ENCODE measurements around the gene TSGA10. TPM values are rescaled to one million over a fixed set of nuclear protein-coding genes. Genes with fewer than 3 reads are reported as not detected.

Gene TSGA10
- total and polyA plus RNA-seq, 2 donors (not counting 3 experiments of a cell fraction or from before 2014, with no cell fraction given), result 0.12 to 2.7 TPM

GRCh38 chr2:99112617-99113016, 42.1 kb downstream of the TSGA10 start:
- Histone ChIP-seq H3K9me3 (replicated peaks; ENCODE audit: control insufficient read depth, insufficient read depth, low read length) (no peaks in the 10 kb centered on the region), H3K36me3 (ENCODE audit: control insufficient read depth in 2 of 2, extremely low read depth in 1 of 2, insufficient read depth in 2 of 2, low read length in 2 of 2) (no peaks in the 10 kb centered on the region), H3K4me1 (ENCODE audit: control insufficient read depth, extremely low read depth, insufficient read depth, low read length) (no peaks in the 10 kb centered on the region), H3K9ac (replicated peaks; ENCODE audit: extremely low read depth, insufficient read depth, low read length) (no peak overlapping the region), H2AFZ (ENCODE audit: low read depth, low read length) (no peak overlapping the region), H3K4me2 (ENCODE audit: insufficient read depth, low read length) (no peak overlapping the region), H3K79me2 (ENCODE audit: control insufficient read depth, insufficient read depth, low read length) (no peaks in the 10 kb centered on the region), H3K27me3 (ENCODE audit: control insufficient read depth in 2 of 2, insufficient read depth in 2 of 2, low read length in 2 of 2) (peaks cover 0 to 2% of the 10 kb centered on the region in 2 experiments), H4K20me1 (replicated peaks; ENCODE audit: control insufficient read depth, extremely low read depth, insufficient read depth, low read length) (no peaks in the 10 kb centered on the region), H3K27ac (ENCODE audit: insufficient read depth, low read depth, low read length) (no peak overlapping the region), H3K4me3 (replicated peaks in 1 of 3; ENCODE audit: insufficient read depth in 1 of 3, low read depth in 1 of 3, low read length in 3 of 3) (no peak overlapping the region), H3K9me1 (replicated peaks; ENCODE audit: control insufficient read depth, extremely low read depth, insufficient read depth, low read length) (no peaks in the 10 kb centered on the region)
- no peak for TF ChIP-seq CTCF (IDR thresholded peaks at IDR 0.05; ENCODE audit: extremely low read depth in 1 of 2, insufficient read depth in 1 of 2, low read depth in 1 of 2, low read length in 2 of 2)
- TF ChIP-seq MYC (IDR thresholded peaks at IDR 0.05; ENCODE audit: low read depth, low read length), result no peak
- no peak for TF ChIP-seq EZH2 (IDR thresholded peaks at IDR 0.05; ENCODE audit: borderline replicate concordance, low read depth, low read length, severe bottlenecking)
- TF ChIP-seq JUN (IDR thresholded peaks at IDR 0.05; ENCODE audit: borderline replicate concordance, insufficient read depth, insufficient read length, low read depth), result no peak
- no peak for TF ChIP-seq GATA2 (IDR thresholded peaks at IDR 0.05; ENCODE audit: insufficient read depth, insufficient read length, low read depth, low read length)
- no peak for TF ChIP-seq FOS (IDR thresholded peaks at IDR 0.05; ENCODE audit: borderline replicate concordance, insufficient read depth, low read length)
- dilution Hi-C loops (cut with MboI; ENCODE audit: extremely low pct_ligation_motif_present, low sequenced_read_pairs) (no loop called here), intact Hi-C loops (cut with micrococcal nuclease) (no loop called here)
- no TSS peak for BruUV-seq (replicated peaks)
- DNase-seq (ENCODE audit: low read depth, low spot score) (no peak), FAIRE-seq (no peak)
- ChIA-PET POLR2A (no interaction called here), CTCF (no interaction called here)

- Histone ChIP-seq H3K9me1 (replicated peaks; ENCODE audit: control insufficient read depth, extremely low read depth, insufficient read depth, low read length) (no peaks in the 10 kb centered on the region), H3K9me3 (replicated peaks; ENCODE audit: control insufficient read depth, insufficient read depth, low read length) (no peaks in the 10 kb centered on the region), H3K4me3 (replicated peaks in 1 of 3; ENCODE audit: insufficient read depth in 1 of 3, low read depth in 1 of 3, low read length in 3 of 3) (no peak overlapping the region), H3K27me3 (ENCODE audit: control insufficient read depth in 2 of 2, insufficient read depth in 2 of 2, low read length in 2 of 2) (peaks cover 0 to 2% of the 10 kb centered on the region in 2 experiments), H3K4me2 (ENCODE audit: insufficient read depth, low read length) (no peak overlapping the region), H3K27ac (ENCODE audit: insufficient read depth, low read depth, low read length) (no peak overlapping the region), H2AFZ (ENCODE audit: low read depth, low read length) (no peak overlapping the region), H3K9ac (replicated peaks; ENCODE audit: extremely low read depth, insufficient read depth, low read length) (no peak overlapping the region), H4K20me1 (replicated peaks; ENCODE audit: control insufficient read depth, extremely low read depth, insufficient read depth, low read length) (no peaks in the 10 kb centered on the region), H3K79me2 (ENCODE audit: control insufficient read depth, insufficient read depth, low read length) (no peaks in the 10 kb centered on the region), H3K4me1 (ENCODE audit: control insufficient read depth, extremely low read depth, insufficient read depth, low read length) (no peaks in the 10 kb centered on the region), H3K36me3 (ENCODE audit: control insufficient read depth in 2 of 2, extremely low read depth in 1 of 2, insufficient read depth in 2 of 2, low read length in 2 of 2) (no peaks in the 10 kb centered on the region)
- TF ChIP-seq POLR2A (IDR thresholded peaks at IDR 0.05; ENCODE audit: low read depth, low read length), result no peak
- TF ChIP-seq JUN (IDR thresholded peaks at IDR 0.05; ENCODE audit: borderline replicate concordance, insufficient read depth, insufficient read length, low read depth), result no peak
- TF ChIP-seq CTCF (IDR thresholded peaks at IDR 0.05; ENCODE audit: extremely low read depth in 1 of 2, insufficient read depth in 1 of 2, low read depth in 1 of 2, low read length in 2 of 2), result no peak
- TF ChIP-seq POLR2AphosphoS5 (IDR thresholded peaks at IDR 0.05; ENCODE audit: insufficient read depth, low read depth, low read length), result no peak
- TF ChIP-seq FOS (IDR thresholded peaks at IDR 0.05; ENCODE audit: borderline replicate concordance, insufficient read depth, low read length), result no peak
- no peak for TF ChIP-seq MAX (IDR thresholded peaks at IDR 0.05; ENCODE audit: insufficient read depth, insufficient read length)
- TF ChIP-seq GATA2 (IDR thresholded peaks at IDR 0.05; ENCODE audit: insufficient read depth, insufficient read length, low read depth, low read length), result no peak
- DNase-seq (ENCODE audit: low read depth, low spot score) (no peak), FAIRE-seq (no peak)
- POLR2A ChIA-PET, result no interaction called here
- intact Hi-C loops (cut with micrococcal nuclease), result no loop called here
- dilution Hi-C loops (cut with MboI; ENCODE audit: extremely low pct_ligation_motif_present, low sequenced_read_pairs), result no loop called here
- CTCF ChIA-PET, result no interaction called here
- no TSS peak for BruUV-seq (replicated peaks)
These were observed 42.8 kb downstream of the TSGA10 start for GRCh38 chr2:99111945-99112344.

All from endothelial cell of umbilical vein (primary cell).